SKM-1 (cell line): ENCODE data around the gene MYO16.

Experiments
- DNase-seq: peaks from one replicate; lab custom pipeline; 2025; ENCODE audit not compliant: unreplicated experiment; lab: John Stamatoyannopoulos, UW

The MYO16 gene

GRCh38 chr13:108662528-108662927 is 33.1 kb downstream of the MYO16 start:
- no peak for DNase-seq

- no peak for DNase-seq
Measured at GRCh38 chr13:108663710-108664109, 34.3 kb downstream of the MYO16 start.

GRCh38 chr13:108667205-108667604 is 37.8 kb downstream of the MYO16 start:
- no peak for DNase-seq

GRCh38 chr13:108669381-108669780 is 40.0 kb downstream of the MYO16 start:
- DNase-seq: no peak

- no peak for DNase-seq
Measured at GRCh38 chr13:108674346-108674745, 44.9 kb downstream of the MYO16 start.

GRCh38 chr13:108674771-108675170 is 45.4 kb downstream of the MYO16 start:
- DNase-seq: no peak

- DNase-seq: no peak
Measured at GRCh38 chr13:108676620-108677019, 47.2 kb downstream of the MYO16 start.

- no peak for DNase-seq
Measured at GRCh38 chr13:108677806-108678205, 48.4 kb downstream of the MYO16 start.

- DNase-seq: no peak
Measured at GRCh38 chr13:108680011-108680410, 50.6 kb downstream of the MYO16 start.

- no peak for DNase-seq
Measured at GRCh38 chr13:108681986-108682575, 52.7 kb downstream of the MYO16 start.

GRCh38 chr13:108682714-108683113 is 53.3 kb downstream of the MYO16 start:
- no peak for DNase-seq

GRCh38 chr13:108686027-108686426 is 56.6 kb downstream of the MYO16 start:
- no peak for DNase-seq

GRCh38 chr13:108690726-108691125 is 61.3 kb downstream of the MYO16 start:
- DNase-seq: no peak

GRCh38 chr13:108700422-108701170 is 71.2 kb downstream of the MYO16 start:
- no peak for DNase-seq

GRCh38 chr13:108702171-108702570 is 72.8 kb downstream of the MYO16 start:
- no peak for DNase-seq

- DNase-seq: no peak
Measured at GRCh38 chr13:108705031-108705430, 75.6 kb downstream of the MYO16 start.

- no peak for DNase-seq
Measured at GRCh38 chr13:108707584-108707983, 78.2 kb downstream of the MYO16 start.

GRCh38 chr13:108708921-108709320 is 79.5 kb downstream of the MYO16 start:
- DNase-seq: no peak

- DNase-seq: no peak
Measured at GRCh38 chr13:108711386-108711785, 82.0 kb downstream of the MYO16 start.

GRCh38 chr13:108725471-108725870 is 96.1 kb downstream of the MYO16 start:
- DNase-seq: no peak

GRCh38 chr13:108728370-108728769 is 99.0 kb downstream of the MYO16 start:
- DNase-seq: no peak

GRCh38 chr13:108733022-108733560 is 103.7 kb downstream of the MYO16 start:
- no peak for DNase-seq

GRCh38 chr13:108734676-108735075 is 105.3 kb downstream of the MYO16 start:
- no peak for DNase-seq
